Retinal pigment epithelial cell (primary cell): Measurements from ENCODE around the gene UTS2R.

Source experiments
- DNase-seq: peaks from one replicate; pipeline ENCODE4 v3.0.0-alpha.2; 2010; ENCODE audit warnings: low read depth
- H3K4me3 ChIP-seq: 2 replicates; pipeline ENCODE4 v1.5.1; 2011; ENCODE audit warnings: mild to moderate bottlenecking, low read length, control low read depth, moderate library complexity
- CTCF ChIP-seq: conservative IDR thresholded peaks from 2 replicates; pipeline ENCODE4 v1.5.1; 2011; ENCODE audit warnings: low read depth, low read length, control low read depth, inconsistent platforms

UTS2R gene

GRCh38 chr17:82424001-82424862 lies 52.7 kb downstream of the UTS2R start:
- no peak overlapping the region for H3K4me3 ChIP-seq
- no peak for DNase-seq

GRCh38 chr17:82424863-82425159 lies 53.2 kb downstream of the UTS2R start:
- no peak for TF ChIP-seq CTCF
- no peak for DNase-seq
- H3K4me3 ChIP-seq: no peak overlapping the region

More at GRCh38 chr17:82424001-82424862, 52.7 kb downstream of the UTS2R start:
- peak; percentile 80 for TF ChIP-seq CTCF
